ENCODE results near the gene KLHL36.

DNA sequence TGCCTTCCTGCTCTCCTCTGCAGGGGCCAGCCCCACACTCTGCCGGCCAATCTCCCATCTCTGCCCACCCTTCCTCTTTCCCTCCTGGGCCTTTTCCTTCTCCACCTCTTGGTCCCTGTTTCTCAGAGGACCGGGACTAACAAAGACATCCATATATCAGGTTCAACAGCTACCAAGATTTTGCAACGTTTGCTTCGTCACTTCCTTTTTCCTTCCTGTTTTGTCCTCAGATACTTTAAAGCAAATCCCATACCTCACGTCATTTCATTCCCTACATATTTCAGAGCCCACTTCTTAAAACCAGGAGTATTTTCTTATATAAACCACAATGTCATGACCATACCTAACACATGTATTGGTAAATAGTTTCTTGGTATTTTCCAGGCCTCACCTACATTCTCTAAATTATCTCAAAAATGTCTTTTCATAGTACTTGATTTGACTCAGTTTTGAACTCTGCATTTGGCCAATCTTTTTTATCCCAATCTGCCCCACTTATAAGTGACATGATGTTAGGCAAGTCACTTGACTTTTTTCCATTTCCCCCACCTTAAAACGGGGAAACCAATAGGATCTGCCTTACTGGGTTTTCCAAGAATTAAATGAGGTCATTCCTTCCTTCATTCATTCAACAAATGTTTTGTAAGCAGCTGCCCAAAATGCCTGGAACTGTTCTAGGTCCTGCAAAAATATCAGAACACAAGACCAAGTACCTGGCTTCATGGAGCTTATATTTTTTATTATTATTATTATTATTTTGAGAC, 44.3 kb downstream of the KLHL36 start:
- TF ChIP-seq, protein P1, sequence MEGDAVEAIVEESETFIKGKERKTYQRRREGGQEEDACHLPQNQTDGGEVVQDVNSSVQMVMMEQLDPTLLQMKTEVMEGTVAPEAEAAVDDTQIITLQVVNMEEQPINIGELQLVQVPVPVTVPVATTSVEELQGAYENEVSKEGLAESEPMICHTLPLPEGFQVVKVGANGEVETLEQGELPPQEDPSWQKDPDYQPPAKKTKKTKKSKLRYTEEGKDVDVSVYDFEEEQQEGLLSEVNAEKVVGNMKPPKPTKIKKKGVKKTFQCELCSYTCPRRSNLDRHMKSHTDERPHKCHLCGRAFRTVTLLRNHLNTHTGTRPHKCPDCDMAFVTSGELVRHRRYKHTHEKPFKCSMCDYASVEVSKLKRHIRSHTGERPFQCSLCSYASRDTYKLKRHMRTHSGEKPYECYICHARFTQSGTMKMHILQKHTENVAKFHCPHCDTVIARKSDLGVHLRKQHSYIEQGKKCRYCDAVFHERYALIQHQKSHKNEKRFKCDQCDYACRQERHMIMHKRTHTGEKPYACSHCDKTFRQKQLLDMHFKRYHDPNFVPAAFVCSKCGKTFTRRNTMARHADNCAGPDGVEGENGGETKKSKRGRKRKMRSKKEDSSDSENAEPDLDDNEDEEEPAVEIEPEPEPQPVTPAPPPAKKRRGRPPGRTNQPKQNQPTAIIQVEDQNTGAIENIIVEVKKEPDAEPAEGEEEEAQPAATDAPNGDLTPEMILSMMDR (IDR thresholded peaks at IDR 0.05) = no peak
- TF ChIP-seq POLR2A (IDR thresholded peaks at IDR 0.05) (no peak), POLR2AphosphoS5 (IDR thresholded peaks at IDR 0.05) (no peak)

Data from upper lobe of left lung (tissue), 4 donors.